Mammary epithelial cell (primary cell): Measurements from ENCODE around the gene SCP2.

Experiments
- EZH2 ChIP-seq: IDR thresholded peaks from 2 replicates; pipeline ENCODE4 v1.6.1; 2012; ENCODE audit warnings: low read length, inconsistent platforms, borderline replicate concordance
- TF ChIP-seq, protein P1 (sequence below), 2 donors: IDR thresholded peaks in 1 of 2; conservative IDR thresholded peaks in 1 of 2; 2 replicates each; pipeline ENCODE4 v1.5.1; 2011 to 2012; ENCODE audit warnings: inconsistent platforms in 2 of 2, low read length in 2 of 2, mild to moderate bottlenecking in 2 of 2, control low read depth in 1 of 2, low read depth in 1 of 2; ENCODE audit not compliant: insufficient read depth in 1 of 2; ENCODE audit errors: extremely low read depth in 1 of 2

DNA sequence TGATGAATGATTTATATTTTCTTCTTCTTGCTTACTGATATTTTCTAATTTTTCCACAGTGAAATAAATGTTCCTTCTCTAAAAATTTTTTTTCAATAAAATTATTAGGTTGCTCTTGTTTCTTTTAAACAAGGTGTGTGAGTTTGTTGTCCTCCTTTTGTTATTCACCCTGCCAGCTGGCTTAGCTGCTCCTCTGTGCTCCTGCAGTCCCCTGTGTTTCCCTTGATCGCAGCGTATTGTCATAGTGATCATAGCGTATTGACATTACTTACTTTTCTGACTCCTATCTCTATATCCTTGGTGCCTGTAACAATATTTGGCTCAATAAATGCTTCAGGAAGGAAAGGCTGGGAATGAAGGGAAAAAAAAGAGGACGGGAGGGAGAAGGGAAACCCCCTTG, 110.1 kb downstream of the SCP2 start:
- TF ChIP-seq, protein P1, sequence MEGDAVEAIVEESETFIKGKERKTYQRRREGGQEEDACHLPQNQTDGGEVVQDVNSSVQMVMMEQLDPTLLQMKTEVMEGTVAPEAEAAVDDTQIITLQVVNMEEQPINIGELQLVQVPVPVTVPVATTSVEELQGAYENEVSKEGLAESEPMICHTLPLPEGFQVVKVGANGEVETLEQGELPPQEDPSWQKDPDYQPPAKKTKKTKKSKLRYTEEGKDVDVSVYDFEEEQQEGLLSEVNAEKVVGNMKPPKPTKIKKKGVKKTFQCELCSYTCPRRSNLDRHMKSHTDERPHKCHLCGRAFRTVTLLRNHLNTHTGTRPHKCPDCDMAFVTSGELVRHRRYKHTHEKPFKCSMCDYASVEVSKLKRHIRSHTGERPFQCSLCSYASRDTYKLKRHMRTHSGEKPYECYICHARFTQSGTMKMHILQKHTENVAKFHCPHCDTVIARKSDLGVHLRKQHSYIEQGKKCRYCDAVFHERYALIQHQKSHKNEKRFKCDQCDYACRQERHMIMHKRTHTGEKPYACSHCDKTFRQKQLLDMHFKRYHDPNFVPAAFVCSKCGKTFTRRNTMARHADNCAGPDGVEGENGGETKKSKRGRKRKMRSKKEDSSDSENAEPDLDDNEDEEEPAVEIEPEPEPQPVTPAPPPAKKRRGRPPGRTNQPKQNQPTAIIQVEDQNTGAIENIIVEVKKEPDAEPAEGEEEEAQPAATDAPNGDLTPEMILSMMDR (conservative IDR thresholded peaks at IDR 0.05 in 1 of 2, IDR thresholded peaks at IDR 0.05 in 1 of 2; ENCODE audit: extremely low read depth in 1 of 2, insufficient read depth in 1 of 2, low read depth in 1 of 2, low read length in 2 of 2) = no peak
- TF ChIP-seq EZH2 = no peak
